Karpas-422 (cell line): ENCODE measurements around the gene NTNG2. TPM values are rescaled to one million over a fixed set of nuclear protein-coding genes. Genes with fewer than 3 reads are reported as not detected.
"Not testable (repeated sequence)": the region's sequence is repeated elsewhere in the genome, so short reads cannot be mapped to it uniquely, and the experiment has no call there.

Experiments
- DNase-seq: peaks from one replicate; pipeline ENCODE4 v3.0.0-alpha.2; 2015
- H2AFZ ChIP-seq: fragments of 200-600 bp; sonication (generic); 2 replicates; pipeline ENCODE4 v1.6.1; 2014; ENCODE audit warnings: antibody characterized with exemption, low read length, mixed read lengths
- H3K27ac ChIP-seq: fragments of 200-600 bp; sonication (generic); 2 replicates; pipeline ENCODE4 v1.5.1; 2014; ENCODE audit warnings: mild to moderate bottlenecking, low read length, moderate library complexity
- H3K27me3 ChIP-seq: fragments of 200-600 bp; sonication (generic); 2 replicates; pipeline ENCODE4 v1.6.1; 2014; ENCODE audit warnings: low read length, mixed read lengths
- H3K36me3 ChIP-seq: fragments of 200-600 bp; sonication (generic); 2 replicates; pipeline ENCODE4 v1.6.1; 2014; ENCODE audit warnings: low read length, mixed read lengths; ENCODE audit not compliant: insufficient read depth
- H3K4me1 ChIP-seq: fragments of 200-600 bp; sonication (generic); 2 replicates; pipeline ENCODE4 v1.6.1; 2014; ENCODE audit warnings: mild to moderate bottlenecking, low read length, mixed read lengths
- H3K4me2 ChIP-seq: fragments of 200-600 bp; sonication (generic); 2 replicates; pipeline ENCODE4 v1.6.1; 2014; ENCODE audit warnings: low read length, low read depth, mild to moderate bottlenecking; ENCODE audit not compliant: poor library complexity, severe bottlenecking
- H3K4me3 ChIP-seq: fragments of 200-600 bp; sonication (generic); 2 replicates; pipeline ENCODE4 v1.5.1; 2014; ENCODE audit warnings: mild to moderate bottlenecking, antibody characterized with exemption, low read length, mixed read lengths
- H3K79me2 ChIP-seq: fragments of 200-600 bp; sonication (generic); 2 replicates; pipeline ENCODE4 v1.6.1; 2014; ENCODE audit warnings: mild to moderate bottlenecking, low read length, mixed read lengths
- H3K9ac ChIP-seq: fragments of 200-600 bp; sonication (generic); 2 replicates; pipeline ENCODE4 v1.6.0; 2014; ENCODE audit warnings: low read length
- H3K9me2 ChIP-seq: fragments of 200-600 bp; sonication (generic), shearing (Covaris generic); replicated peaks from 2 replicates; pipeline ENCODE4 v1.6.0; 2014; ENCODE audit warnings: mild to moderate bottlenecking, low read length, moderate library complexity; ENCODE audit not compliant: insufficient read depth
- H3K9me3 ChIP-seq: fragments of 300-700, 200-600 bp; sonication (generic); 2 replicates; pipeline ENCODE4 v1.6.1; 2014; ENCODE audit warnings: low read length, mixed read lengths
- H4K20me1 ChIP-seq: fragments of 200-600 bp; sonication (generic); 2 replicates; pipeline ENCODE4 v1.6.1; 2014; ENCODE audit warnings: mild to moderate bottlenecking, antibody characterized with exemption, low read length, low read depth; ENCODE audit not compliant: insufficient read depth
- total RNA-seq: library from RNA; depleted of rRNA; stranded (reverse); fragments of >200 nt; shearing (Covaris generic); gene quantifications from 2 replicates; pipeline ENCODE4 v1.2.3, GENCODE V29; 2014; ENCODE audit warnings: low replicate concordance

NTNG2 gene
- total RNA-seq, 1 experiment from 2014 or later, result 2.5 TPM

GRCh38 chr9:132126680-132127236 is 35.1 kb upstream of the NTNG2 start:
- no peaks in the 10 kb centered on the region for H3K4me1 ChIP-seq
- H3K36me3 ChIP-seq, result no peaks in the 10 kb centered on the region

GRCh38 chr9:132127888-132128534 is 33.8 kb upstream of the NTNG2 start:
- Histone ChIP-seq H3K4me1 (no peaks in the 10 kb centered on the region), H3K36me3 (no peaks in the 10 kb centered on the region), H3K27me3 (no peaks in the 10 kb centered on the region), H3K9me2 (no peaks in the 10 kb centered on the region), H3K9me3 (no peaks in the 10 kb centered on the region), H3K79me2 (no peaks in the 10 kb centered on the region), H3K4me2 (no peak overlapping the region), H3K4me3 (no peak overlapping the region), H4K20me1 (no peaks in the 10 kb centered on the region), H2AFZ (no peak overlapping the region), H3K9ac (no peak overlapping the region), H3K27ac (no peak overlapping the region)
- no peak for DNase-seq

More at GRCh38 chr9:132126680-132127236, 35.1 kb upstream of the NTNG2 start:
- Histone ChIP-seq H3K27me3 (no peaks in the 10 kb centered on the region), H3K4me3 (peak overlapping the region; percentile 34; the same call in 1 of the 2 replicates), H3K4me2 (peak overlapping the region; percentile 54), H2AFZ (no peak overlapping the region), H3K9me3 (no peaks in the 10 kb centered on the region), H3K9me2 (no peaks in the 10 kb centered on the region), H4K20me1 (no peaks in the 10 kb centered on the region), H3K79me2 (no peaks in the 10 kb centered on the region), H3K27ac (no peak overlapping the region), H3K9ac (no peak overlapping the region)
- no peak for DNase-seq

GRCh38 chr9:132129535-132129934 is 32.3 kb upstream of the NTNG2 start:
- no peak overlapping the region for H3K27ac ChIP-seq
- no peaks in the 10 kb centered on the region for H3K27me3 ChIP-seq
- H3K4me2 ChIP-seq, result no peak overlapping the region
- no peak overlapping the region for H2AFZ ChIP-seq
- no peaks in the 10 kb centered on the region for H3K9me3 ChIP-seq
- no peaks in the 10 kb centered on the region for H3K4me1 ChIP-seq
- no peaks in the 10 kb centered on the region for H4K20me1 ChIP-seq
- H3K79me2 ChIP-seq, result no peaks in the 10 kb centered on the region
- no peaks in the 10 kb centered on the region for H3K36me3 ChIP-seq
- H3K9ac ChIP-seq, result no peak overlapping the region
- H3K4me3 ChIP-seq, result no peak overlapping the region
- H3K9me2 ChIP-seq, result no peaks in the 10 kb centered on the region
- no peak for DNase-seq

- not testable (repeated sequence) for H3K79me2 ChIP-seq, H3K9me2 ChIP-seq, H3K36me3 ChIP-seq, H3K4me1 ChIP-seq, H4K20me1 ChIP-seq, H3K27ac ChIP-seq, H3K9me3 ChIP-seq, H3K9ac ChIP-seq, DNase-seq, H3K27me3 ChIP-seq, H3K4me2 ChIP-seq, H3K4me3 ChIP-seq, H2AFZ ChIP-seq
These were observed 27.8 kb upstream of the NTNG2 start for GRCh38 chr9:132134085-132134484.

- H3K79me2 ChIP-seq, result no peaks in the 10 kb centered on the region
- H2AFZ ChIP-seq, result no peak overlapping the region
These were observed 26.4 kb upstream of the NTNG2 start for GRCh38 chr9:132135456-132135855.

GRCh38 chr9:132136151-132136780 is 25.6 kb upstream of the NTNG2 start:
- no peak for DNase-seq
- Histone ChIP-seq H3K4me1 (no peaks in the 10 kb centered on the region), H3K9ac (no peak overlapping the region), H3K79me2 (no peaks in the 10 kb centered on the region), H3K27me3 (no peaks in the 10 kb centered on the region), H3K27ac (no peak overlapping the region), H3K9me2 (no peaks in the 10 kb centered on the region), H2AFZ (no peak overlapping the region), H3K9me3 (no peaks in the 10 kb centered on the region), H4K20me1 (no peaks in the 10 kb centered on the region), H3K4me2 (no peak overlapping the region), H3K4me3 (no peak overlapping the region), H3K36me3 (no peaks in the 10 kb centered on the region)

More at GRCh38 chr9:132135456-132135855, 26.4 kb upstream of the NTNG2 start:
- Histone ChIP-seq H3K9me2 (no peaks in the 10 kb centered on the region), H3K4me3 (no peak overlapping the region), H3K27me3 (no peaks in the 10 kb centered on the region), H3K4me1 (no peaks in the 10 kb centered on the region), H4K20me1 (no peaks in the 10 kb centered on the region), H3K27ac (no peak overlapping the region), H3K4me2 (no peak overlapping the region), H3K9me3 (no peaks in the 10 kb centered on the region), H3K36me3 (no peaks in the 10 kb centered on the region), H3K9ac (no peak overlapping the region)
- no peak for DNase-seq

GRCh38 chr9:132141344-132141947 is 20.4 kb upstream of the NTNG2 start:
- H3K79me2 ChIP-seq, result no peaks in the 10 kb centered on the region
- H3K4me1 ChIP-seq, result no peaks in the 10 kb centered on the region
- no peak for DNase-seq
- no peak overlapping the region for H3K4me2 ChIP-seq
- H3K9me3 ChIP-seq, result no peaks in the 10 kb centered on the region
- H3K27ac ChIP-seq, result no peak overlapping the region
- H3K9ac ChIP-seq, result no peak overlapping the region
- no peak overlapping the region for H2AFZ ChIP-seq
- H3K36me3 ChIP-seq, result no peaks in the 10 kb centered on the region
- no peaks in the 10 kb centered on the region for H3K9me2 ChIP-seq
- H3K4me3 ChIP-seq, result no peak overlapping the region
- H4K20me1 ChIP-seq, result no peaks in the 10 kb centered on the region
- no peaks in the 10 kb centered on the region for H3K27me3 ChIP-seq

GRCh38 chr9:132141948-132142594 is 19.8 kb upstream of the NTNG2 start:
- Histone ChIP-seq H3K9me3 (no peaks in the 10 kb centered on the region), H3K9ac (no peak overlapping the region), H3K27me3 (no peaks in the 10 kb centered on the region), H3K36me3 (no peaks in the 10 kb centered on the region), H3K4me2 (no peak overlapping the region), H3K9me2 (no peaks in the 10 kb centered on the region), H3K4me1 (no peaks in the 10 kb centered on the region), H3K4me3 (no peak overlapping the region), H2AFZ (no peak overlapping the region), H4K20me1 (no peaks in the 10 kb centered on the region), H3K79me2 (no peaks in the 10 kb centered on the region), H3K27ac (no peak overlapping the region)
- no peak for DNase-seq
